NCI-H2227 treated with DMSO at 0.1 percent for 48 hours (cell line): ENCODE measurements around the gene EOMES.

Source experiments
- DNase-seq: peaks from one replicate; lab custom pipeline; 2025; lab: John Stamatoyannopoulos, UW

The EOMES gene

DNA sequence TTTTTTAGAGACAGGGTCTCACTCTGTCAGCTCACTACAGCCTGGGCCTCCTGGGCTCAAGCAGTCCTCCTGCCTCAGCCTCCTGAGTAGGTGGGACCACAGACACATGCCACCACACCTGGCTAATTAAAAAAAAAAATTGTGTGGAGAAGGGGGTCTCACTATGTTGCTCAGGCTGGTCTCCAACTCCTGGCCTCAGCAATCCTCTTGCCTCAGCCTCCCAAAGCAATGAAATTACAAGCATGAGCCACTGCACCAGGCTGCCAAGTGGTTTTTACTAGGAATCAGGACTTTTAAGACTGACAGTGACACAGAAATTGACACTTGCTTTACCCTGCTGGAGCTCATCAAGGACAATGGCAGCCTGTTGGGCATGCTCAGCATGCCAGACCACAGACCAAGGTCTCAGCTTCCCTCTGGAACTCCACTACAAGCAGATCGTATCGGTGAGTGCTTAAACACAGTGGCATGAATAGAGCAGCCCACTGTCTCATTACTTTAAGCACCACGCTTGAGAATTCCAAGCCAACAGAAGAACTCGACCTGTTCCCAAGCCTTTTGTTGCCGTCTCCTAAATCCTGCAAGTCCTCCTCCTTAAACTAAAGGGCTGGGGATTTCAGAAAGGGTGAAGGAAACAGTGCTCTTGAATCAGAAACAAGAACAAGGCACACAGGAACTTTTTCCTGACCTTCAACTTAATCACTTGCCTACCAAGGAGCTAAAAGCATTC lies 41.4 kb downstream of the EOMES start:
- DNase-seq, result no peak

DNA sequence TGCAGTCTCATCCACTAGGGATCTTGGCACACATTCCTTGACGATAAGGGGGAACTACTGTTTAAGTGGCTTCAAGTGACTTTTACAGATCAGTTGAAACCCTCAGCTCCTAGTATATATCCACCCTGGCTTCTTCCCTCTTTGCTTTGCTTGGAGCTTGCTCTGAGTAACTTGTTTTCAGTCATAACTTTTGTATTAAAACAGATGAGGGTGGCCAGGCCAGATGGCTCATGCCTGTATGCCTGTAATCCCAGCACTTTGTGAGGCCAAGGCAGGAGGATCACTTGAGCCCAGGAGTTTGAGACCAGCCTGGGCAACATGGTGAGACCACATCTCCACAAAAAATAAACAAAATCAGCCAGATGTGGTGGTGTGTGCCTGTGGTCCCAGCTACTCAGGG lies 42.4 kb downstream of the EOMES start:
- DNase-seq, result no peak

DNA sequence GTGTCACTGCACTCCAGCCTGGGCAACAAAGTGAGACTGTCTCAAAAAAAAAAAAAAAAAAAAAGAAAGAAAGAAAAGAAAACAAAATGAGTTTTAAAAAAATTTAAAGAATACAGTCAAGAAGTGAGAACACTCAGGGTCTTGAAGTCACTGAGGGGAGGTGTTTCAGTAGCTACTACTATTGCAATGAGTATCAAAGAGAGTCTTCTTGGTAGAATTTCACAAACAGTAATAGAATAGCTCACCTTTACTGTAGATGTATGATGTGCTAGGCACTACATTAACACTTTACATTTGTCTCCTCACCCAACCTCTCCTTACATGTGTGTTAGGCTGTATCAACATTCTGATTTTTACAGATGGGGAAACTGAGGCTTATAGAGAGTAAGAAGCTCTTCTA lies 43.9 kb downstream of the EOMES start:
- no peak for DNase-seq

DNA sequence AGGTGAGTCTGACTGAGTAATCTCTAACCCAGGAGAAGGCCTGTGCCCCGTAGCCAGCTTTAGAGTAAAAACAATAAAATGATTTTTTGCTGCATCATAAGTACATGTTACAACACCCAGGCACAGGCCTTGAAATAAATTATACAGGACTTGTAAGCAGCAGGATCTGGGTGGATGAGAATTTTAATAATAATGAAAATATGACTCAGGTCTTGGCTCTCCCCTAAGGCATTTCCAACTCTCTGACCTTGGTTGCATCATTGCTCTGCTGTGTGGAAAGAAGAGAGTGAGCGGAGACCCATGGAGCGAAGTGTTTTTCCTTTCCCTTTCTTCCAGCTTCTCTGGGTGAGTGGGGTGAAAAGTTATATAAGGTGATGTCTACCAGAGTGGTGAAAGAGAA lies 44.6 kb downstream of the EOMES start:
- DNase-seq, result no peak

DNA sequence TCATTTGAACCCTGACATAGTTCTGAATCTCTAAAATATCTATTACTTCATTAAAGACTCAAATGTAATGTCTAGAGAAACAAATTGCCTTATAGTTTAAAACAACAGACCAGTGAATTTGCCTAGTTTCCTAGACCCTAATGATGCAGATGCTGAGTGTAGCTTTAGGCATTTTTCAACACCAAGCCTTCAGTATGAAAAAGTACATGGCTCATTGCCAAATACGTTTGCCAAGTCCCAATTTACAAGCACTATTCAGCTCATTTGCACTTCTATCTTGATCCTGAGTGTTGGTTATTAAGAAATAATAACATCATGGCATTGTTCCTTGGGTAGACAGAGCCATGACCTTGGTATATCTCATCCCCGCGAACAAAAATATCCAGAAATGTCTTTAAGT lies 46.8 kb downstream of the EOMES start:
- no peak for DNase-seq

DNA sequence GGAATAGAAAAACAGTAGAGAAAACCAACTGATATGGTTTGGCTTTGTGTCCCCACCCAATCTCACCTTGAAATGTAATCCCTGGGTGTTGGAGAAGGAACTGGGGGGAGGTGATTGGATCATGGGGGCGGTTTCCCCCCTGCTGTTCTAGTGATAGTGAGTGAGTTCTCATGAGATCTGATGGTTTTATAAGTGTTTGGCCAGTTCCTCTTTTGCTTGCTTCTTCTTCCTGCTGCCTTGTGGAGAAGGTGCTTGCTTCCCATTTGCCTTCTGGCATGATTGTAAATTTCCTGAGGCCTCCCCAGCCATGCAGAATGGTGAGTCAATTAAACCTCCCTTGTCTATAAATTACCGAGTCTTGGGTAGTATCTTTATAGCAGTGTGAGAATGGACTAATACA lies 48.4 kb downstream of the EOMES start:
- DNase-seq, result no peak

DNA sequence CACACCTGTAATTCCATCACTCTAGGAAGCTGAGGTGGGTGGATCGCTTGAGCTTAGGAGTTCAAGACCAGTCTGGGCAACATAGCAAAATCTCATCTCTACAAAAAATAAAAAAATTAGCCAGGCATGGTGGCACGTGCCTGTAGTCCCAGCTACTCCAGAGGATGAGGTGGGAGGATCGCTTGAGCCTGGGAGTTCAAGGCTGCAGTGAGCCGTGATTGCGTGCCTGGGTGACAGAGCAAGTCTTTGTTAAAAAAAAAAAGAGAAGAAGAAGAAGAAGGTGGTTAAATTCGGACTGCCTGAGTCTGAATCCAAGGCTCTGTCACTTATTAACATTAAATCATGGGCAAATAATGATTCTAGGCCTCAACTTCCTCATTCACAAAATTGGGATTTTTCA lies 51.0 kb downstream of the EOMES start:
- no peak for DNase-seq

DNA sequence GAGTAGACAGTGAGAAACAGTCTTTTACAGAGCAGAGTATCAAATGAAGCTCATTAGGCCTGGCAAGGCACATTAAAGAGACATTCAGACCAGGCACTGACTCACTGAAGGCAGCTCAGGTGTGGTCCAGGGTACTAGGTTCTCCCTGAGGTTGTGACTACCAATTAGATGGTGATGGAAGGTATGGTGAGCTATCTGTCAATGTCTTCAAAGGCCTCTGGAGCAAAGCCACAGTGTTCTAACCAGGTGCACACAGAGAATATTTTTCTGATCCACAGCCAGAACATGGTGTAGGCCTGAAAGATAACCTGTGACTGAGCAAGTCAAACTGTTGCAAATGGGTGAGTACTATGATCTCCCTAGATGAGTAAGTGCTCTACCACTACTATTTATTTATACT lies 51.5 kb downstream of the EOMES start:
- DNase-seq, result no peak

DNA sequence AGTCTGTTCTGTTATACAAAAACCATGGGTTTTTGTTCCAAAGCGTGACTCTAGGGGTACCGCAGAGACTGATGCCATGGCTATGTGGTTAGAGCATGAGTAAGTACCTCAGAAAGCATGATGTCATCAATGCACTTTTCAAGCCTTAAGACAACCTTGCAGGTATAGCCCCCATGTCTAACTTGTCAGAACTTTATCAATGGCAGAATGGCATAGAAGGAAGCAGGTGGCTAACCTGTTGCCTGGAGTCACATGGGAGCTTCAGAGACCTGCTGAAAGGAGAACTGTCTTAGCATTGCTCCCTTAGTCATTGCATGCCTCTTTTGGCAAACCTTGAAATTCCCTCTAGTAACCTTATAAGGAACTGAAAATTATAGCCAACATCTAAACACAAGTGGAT lies 52.5 kb downstream of the EOMES start:
- no peak for DNase-seq

DNA sequence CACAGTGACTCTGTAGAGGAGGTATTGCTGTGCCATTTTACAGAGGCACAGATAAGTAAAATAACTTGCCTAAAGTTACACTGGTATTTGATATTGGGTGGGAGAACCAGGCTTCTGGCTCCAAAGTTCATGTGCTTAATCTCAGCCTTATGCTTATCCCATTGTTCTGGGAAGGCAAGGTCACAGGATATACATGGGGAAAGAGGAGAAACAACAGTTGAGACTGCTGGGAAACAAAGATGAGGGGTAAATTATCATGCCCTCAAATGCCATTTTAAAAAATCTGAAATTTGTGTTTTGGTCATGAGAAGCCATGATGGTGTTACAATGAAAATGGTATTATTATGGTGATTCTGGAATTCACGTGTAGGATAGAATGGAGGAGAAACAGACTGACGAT lies 54.4 kb downstream of the EOMES start:
- no peak for DNase-seq

DNA sequence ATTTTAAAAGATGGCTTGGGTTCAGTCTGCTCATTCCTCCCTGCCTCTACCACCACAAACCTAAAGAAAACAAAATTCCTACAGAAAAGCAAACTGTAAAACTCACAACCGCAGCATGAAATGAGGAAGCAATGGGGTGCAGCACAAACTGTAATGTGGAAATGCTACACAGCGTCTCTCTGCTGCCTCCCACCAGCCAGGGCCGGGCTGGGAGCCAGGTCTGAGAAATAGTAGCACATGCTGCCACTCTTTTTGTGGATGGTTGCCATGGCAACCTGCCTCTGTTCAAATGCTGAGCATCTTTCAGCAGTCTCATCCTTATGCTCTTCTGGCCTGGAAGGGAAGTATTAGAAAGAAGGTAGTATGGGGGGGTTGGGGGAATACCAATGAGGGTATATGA lies 55.4 kb downstream of the EOMES start:
- DNase-seq, result no peak

DNA sequence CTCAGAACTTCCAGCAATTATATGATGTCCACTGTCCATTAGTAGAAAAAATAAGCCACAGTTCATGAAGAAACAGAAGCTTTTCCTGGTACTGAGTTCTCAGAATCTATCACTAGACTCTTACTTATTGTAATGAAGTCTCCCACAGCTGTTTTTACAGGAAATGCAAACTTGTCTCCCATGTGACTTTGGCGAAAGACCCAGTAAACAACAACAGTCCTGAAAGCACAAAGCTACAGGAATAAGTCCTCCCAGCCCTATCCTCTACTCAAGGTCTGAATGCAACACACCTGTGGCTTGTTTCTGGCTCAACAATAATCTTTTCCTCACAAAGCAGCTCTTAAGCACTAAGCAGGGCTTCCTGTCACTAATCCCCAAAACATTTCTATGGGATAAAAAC lies 55.9 kb downstream of the EOMES start:
- no peak for DNase-seq
